ENCODE results near the gene ST3GAL4.

ST3GAL4 gene

GRCh38 chr11:126461096-126461440 is 105.6 kb downstream of the ST3GAL4 start:
- DNase-seq (ENCODE audit: low read depth) = no peak
- H3K4me3 ChIP-seq (ENCODE audit: low read depth, low read length) = no peak overlapping the region
- no peak for TF ChIP-seq CTCF (IDR thresholded peaks at IDR 0.05; ENCODE audit: control insufficient read depth, extremely low read depth, insufficient read depth)

DNA sequence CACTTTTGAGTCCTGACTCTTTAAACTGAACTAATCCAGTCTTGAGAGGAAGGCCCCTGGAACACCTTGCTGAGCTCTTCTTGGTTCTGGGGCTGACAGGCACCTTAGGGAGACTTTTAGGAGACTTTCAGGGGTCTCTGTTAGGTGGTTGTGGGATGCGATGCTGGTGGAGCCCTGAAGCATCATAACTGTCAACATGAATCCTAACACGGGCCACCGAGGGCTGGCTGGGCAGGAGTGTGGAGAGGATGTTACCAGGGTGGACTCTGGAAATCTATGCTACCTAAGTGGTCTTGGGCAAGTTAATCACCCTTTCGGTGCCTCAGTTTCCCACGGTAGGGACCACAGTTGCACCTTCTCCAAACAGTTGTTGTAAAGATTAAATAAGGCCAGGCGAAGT is 106.5 kb downstream of the ST3GAL4 start:
- no peak for TF ChIP-seq CTCF (IDR thresholded peaks at IDR 0.05; ENCODE audit: control insufficient read depth, extremely low read depth, insufficient read depth)
- no peak for DNase-seq (ENCODE audit: low read depth)
- no peak overlapping the region for H3K4me3 ChIP-seq (ENCODE audit: low read depth, low read length)

DNA sequence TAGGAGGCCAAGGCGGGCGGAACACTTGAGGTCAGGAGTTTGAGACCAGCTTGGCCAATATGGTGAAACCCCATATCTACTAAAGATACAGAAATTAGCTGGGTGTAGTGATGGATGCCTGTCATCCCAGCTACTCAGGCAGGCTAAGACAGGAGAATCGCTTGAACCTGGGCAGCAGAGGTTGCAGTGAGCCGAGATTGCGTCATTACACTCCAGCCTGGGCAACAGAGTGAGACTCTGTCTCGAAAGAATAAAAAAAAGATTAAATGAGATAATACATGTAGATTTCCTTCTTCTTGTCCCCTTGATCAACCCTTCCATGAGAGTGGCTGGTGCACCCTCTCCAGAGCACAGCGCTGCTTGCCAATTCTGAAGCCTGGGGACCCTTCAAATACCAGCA is 106.9 kb downstream of the ST3GAL4 start:
- TF ChIP-seq CTCF (IDR thresholded peaks at IDR 0.05; ENCODE audit: control insufficient read depth, extremely low read depth, insufficient read depth) = no peak

More for the DNA sequence above, 106.9 kb downstream of the ST3GAL4 start:
- no peak overlapping the region for H3K4me3 ChIP-seq (ENCODE audit: low read depth, low read length)
- DNase-seq (ENCODE audit: low read depth) = no peak
